Measurements from ENCODE around the gene ASAP2. TPM values are rescaled to one million over a fixed set of nuclear protein-coding genes. Genes with fewer than 3 reads are reported as not detected.

The ASAP2 gene
- total RNA-seq, 2 donors from 2014 or later, result 58.1 to 61.7 TPM

DNA sequence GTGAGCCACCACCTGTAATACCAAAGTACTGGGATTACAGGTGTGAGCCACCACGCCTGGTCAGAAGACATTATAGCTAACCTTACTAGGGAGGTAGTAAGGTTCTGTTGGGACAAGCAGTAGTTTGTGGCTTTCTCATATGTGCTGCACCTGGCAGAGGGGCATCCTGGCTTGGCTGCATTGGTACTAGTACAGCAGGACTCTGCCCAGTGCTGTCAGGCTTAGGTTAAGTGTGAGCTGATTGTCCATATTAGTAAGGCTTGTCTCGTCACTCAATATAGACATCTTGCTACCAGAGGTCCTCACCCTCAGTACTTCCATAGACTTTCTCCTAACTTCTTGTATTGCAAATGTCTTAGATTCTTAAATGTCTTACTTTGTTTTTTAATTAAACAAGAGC, 96.1 kb downstream of the ASAP2 start:
- Histone ChIP-seq H3K27me3 (no peaks in the 10 kb centered on the region), H3K4me1 (no peaks in the 10 kb centered on the region), H3K4me3 (no peak overlapping the region), H3K36me3 (no peaks in the 10 kb centered on the region), H3K9ac (ENCODE audit: low read depth in 2 of 2, low read length in 2 of 2) (no peak overlapping the region), H3K9me3 (no peaks in the 10 kb centered on the region), H3K27ac (no peak overlapping the region)
- no peak for DNase-seq
- intact Hi-C loops (cut with DNase I), result no loop called here
- TF ChIP-seq, protein P1, sequence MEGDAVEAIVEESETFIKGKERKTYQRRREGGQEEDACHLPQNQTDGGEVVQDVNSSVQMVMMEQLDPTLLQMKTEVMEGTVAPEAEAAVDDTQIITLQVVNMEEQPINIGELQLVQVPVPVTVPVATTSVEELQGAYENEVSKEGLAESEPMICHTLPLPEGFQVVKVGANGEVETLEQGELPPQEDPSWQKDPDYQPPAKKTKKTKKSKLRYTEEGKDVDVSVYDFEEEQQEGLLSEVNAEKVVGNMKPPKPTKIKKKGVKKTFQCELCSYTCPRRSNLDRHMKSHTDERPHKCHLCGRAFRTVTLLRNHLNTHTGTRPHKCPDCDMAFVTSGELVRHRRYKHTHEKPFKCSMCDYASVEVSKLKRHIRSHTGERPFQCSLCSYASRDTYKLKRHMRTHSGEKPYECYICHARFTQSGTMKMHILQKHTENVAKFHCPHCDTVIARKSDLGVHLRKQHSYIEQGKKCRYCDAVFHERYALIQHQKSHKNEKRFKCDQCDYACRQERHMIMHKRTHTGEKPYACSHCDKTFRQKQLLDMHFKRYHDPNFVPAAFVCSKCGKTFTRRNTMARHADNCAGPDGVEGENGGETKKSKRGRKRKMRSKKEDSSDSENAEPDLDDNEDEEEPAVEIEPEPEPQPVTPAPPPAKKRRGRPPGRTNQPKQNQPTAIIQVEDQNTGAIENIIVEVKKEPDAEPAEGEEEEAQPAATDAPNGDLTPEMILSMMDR (IDR thresholded peaks at IDR 0.05), result no peak

DNA sequence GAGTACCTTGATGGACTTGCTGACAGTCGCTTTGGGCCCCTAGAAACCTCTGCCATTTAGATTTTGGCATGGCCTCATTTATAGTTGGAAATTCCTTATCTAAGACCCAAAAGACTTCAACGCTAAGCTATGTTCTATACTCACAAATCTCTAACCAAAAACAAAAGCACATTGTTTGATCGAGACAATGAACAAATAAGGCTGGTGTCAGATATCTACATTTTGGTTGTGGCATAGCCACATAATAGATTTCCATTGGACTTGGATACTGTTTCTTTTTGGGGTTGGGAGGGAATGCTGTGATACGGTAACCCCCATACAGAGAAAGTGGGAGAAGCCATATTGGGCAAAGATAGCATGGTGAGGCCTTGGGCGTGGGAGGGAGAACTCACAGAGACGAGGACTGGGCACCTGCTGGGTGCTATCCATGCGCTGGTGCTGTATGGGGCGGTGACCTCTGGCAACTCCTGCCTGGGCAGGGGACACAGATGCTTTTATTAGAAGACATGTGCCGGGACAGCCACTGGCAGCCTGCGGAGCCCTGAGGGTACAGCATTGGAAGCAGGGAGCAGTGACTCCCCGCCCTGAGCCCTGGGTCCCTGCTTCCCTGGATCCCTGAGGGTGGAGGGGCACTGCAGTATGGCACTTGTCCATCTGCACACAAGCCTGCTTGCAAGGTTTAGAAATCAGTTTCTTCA, 97.1 kb downstream of the ASAP2 start:
- TF ChIP-seq, protein P1 (IDR thresholded peaks at IDR 0.05), result no peak
- intact Hi-C loops (cut with DNase I), result no loop called here
- no peaks in the 10 kb centered on the region for H3K27me3 ChIP-seq
- DNase-seq, result no peak
- H3K27ac ChIP-seq, result no peak overlapping the region
- no peak overlapping the region for H3K4me3 ChIP-seq
- H3K36me3 ChIP-seq, result no peaks in the 10 kb centered on the region
- H3K9me3 ChIP-seq, result no peaks in the 10 kb centered on the region
- H3K9ac ChIP-seq (ENCODE audit: low read depth in 2 of 2, low read length in 2 of 2), result no peak overlapping the region
- no peaks in the 10 kb centered on the region for H3K4me1 ChIP-seq

DNA sequence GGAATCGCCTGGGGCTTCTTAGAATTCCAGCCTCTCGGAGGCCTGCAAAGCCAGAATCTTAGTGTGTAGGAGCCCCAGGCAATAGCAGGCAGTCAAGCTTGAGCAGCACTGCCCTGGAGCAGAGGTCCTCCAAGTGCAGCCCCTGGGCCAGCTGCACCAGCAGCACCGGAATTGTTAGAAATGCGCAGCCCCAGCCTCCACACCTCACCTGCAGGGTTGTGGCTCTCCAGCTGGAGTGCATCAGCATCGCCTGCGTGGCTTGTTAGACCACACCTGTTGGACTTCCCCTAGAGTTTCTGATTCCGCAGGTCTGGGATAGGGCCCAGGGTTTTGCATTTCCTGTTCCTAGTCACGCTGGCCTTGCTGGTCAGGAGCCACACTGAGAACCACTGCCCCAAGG, 100.3 kb downstream of the ASAP2 start:
- H3K9ac ChIP-seq (ENCODE audit: low read depth in 2 of 2, low read length in 2 of 2), result no peak overlapping the region
- no peak for DNase-seq
- H3K27ac ChIP-seq, result no peak overlapping the region
- no peaks in the 10 kb centered on the region for H3K36me3 ChIP-seq
- intact Hi-C loops (cut with DNase I), result no loop called here
- H3K27me3 ChIP-seq, result no peaks in the 10 kb centered on the region
- no peaks in the 10 kb centered on the region for H3K9me3 ChIP-seq
- no peaks in the 10 kb centered on the region for H3K4me1 ChIP-seq
- TF ChIP-seq, protein P1 (IDR thresholded peaks at IDR 0.05), result no peak
- no peak overlapping the region for H3K4me3 ChIP-seq

DNA sequence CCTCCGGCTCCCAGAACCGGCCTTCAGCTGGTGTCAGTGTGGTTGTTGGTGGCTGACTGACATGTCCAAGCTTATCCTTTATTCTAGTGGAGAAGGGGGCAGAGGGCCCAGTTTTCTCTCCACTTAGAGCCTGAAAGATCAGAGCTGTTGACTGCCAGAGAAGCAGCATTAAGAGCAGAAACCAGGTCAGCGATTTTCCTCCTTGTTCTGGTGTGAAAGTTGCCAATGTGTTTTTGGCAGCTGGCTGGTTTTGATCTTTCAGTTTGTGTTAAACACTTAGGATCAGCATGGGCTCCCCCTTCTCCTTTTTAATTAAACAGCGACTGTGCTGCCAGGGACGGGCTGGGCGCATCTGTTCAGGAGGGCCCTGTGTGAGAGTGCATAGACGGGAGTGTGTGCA, 100.9 kb downstream of the ASAP2 start:
- intact Hi-C loops (cut with DNase I), result no loop called here
- Histone ChIP-seq H3K9ac (ENCODE audit: low read depth in 2 of 2, low read length in 2 of 2) (no peak overlapping the region), H3K9me3 (no peaks in the 10 kb centered on the region), H3K4me3 (no peak overlapping the region), H3K36me3 (no peaks in the 10 kb centered on the region), H3K4me1 (no peaks in the 10 kb centered on the region), H3K27me3 (no peaks in the 10 kb centered on the region), H3K27ac (no peak overlapping the region)
- TF ChIP-seq, protein P1 (IDR thresholded peaks at IDR 0.05), result no peak
- DNase-seq, result no peak

DNA sequence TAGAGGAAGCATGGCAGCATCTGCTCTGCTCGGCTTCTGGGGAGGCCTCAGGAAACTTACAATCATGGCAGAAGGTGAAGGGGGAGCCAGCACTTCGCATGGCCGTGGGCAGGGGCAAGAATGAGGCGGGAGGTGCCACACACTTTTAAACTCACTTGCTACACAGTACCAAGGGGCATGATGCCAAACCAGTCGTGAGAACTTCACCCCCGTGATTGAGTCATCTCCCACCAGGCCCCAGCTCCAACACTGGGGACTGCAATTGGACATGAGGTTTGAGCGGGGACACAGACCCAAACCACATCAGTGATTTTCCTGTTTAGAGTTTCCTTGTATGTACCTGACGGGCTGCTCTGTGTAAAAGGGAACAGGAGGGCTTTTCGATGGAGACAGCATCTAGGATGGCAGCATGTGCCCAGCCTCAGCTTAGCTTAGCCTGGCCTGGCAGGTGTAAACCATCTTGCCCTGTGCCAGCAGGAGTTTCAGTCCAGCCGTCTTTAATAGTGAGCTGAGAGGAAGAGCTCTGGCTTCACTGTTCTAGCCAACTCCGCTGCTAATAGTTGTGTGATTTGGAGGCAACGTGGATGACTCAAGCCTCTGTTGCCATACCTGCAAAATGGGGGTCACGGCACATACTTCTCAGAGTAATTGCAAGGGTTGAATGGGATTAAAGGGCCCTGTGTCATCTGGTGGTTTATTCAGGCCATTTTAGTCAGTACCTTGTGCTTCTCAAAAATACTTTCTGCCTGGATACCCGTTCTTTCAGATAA, 101.8 kb downstream of the ASAP2 start:
- Histone ChIP-seq H3K4me1 (no peaks in the 10 kb centered on the region), H3K27ac (no peak overlapping the region)
- intact Hi-C loops (cut with DNase I), result no loop called here

More for the DNA sequence above, 101.8 kb downstream of the ASAP2 start:
- Histone ChIP-seq H3K4me3 (no peak overlapping the region), H3K9me3 (no peaks in the 10 kb centered on the region), H3K27me3 (no peaks in the 10 kb centered on the region), H3K36me3 (no peaks in the 10 kb centered on the region), H3K9ac (ENCODE audit: low read depth in 2 of 2, low read length in 2 of 2) (no peak overlapping the region)
- TF ChIP-seq, protein P1 (IDR thresholded peaks at IDR 0.05), result no peak
- DNase-seq, result no peak

All from colonic mucosa (tissue), 4 donors.